ENCODE data around the gene VSTM2L.

The VSTM2L gene

DNA sequence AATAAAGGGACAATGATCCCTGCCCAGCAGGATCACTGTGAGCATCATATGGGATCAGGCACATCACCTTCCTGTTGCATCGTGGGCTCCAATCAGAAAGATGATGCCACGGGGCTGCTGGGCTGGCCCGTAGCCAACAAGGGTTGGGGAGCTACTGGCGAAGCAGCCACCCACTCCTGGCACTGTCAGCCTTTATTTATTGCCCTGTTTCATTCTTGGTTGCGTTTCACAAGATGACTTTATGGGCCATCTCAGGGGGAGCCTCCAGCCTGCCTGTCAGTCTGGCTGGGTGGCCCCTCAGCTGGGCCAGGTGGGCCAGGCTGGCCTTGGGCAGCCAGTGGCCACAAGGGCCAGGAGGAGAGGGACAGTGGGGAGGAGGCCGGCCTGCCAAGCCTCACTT, 17.3 kb downstream of the VSTM2L start:
- DNase-seq: no peak

DNA sequence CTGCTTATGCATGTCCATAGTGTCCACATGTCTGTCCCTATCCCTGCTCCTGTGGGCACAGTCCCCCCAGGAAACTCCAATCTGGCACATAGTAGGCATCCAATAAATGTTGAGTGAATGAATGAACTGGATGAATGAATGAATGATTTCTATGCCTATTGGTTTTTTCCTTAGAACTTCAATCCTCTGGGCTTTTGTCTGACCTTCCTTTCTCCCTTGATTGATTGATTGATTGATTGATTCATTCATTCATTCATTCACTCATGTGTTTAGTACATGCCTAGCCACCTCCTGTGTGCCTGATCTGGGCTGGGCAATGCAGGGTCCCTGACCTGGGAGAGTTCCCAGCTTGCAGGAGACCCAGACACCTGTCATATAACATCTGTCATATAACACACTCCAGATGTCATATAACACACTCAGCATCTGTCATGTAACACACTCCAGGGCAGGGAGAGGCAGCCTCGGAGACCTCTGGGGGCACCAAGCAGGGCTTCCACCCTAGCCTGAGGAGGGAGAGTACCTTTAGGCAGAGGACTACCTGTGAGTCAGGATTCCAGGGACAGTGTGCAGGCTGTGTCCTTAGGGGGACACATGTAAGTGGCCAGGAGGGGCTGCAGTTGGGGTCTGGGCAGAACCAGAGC, 17.9 kb downstream of the VSTM2L start:
- DNase-seq: no peak

DNA sequence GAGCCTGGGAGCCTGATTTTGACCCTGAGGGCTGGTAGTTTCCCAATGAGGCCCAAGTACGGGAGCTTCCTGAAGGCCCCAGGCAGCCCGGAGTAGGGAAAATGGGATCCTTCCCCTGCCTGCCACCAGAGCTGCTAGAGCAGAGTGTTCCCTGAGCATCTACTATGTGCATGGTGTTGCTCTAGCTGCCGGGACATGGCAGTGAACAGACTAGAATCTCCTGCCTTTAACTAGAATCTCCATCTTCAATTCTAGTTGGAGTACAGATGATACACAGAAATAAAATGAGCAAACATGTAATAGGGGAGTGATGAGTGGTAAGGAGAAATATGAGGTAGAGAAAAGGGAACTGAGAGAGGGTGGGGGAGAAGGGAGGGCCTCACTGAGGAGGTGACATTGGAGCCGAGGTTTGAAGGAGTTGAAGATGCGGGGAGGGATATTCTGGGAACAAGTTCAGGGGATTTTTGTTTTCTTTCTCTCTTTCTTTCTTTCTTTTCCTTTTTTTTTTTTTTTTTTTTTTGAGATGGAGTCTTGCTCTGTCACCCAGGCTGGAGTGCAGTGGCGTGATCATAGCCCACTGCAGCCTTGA, 18.5 kb downstream of the VSTM2L start:
- no peak for DNase-seq

DNA sequence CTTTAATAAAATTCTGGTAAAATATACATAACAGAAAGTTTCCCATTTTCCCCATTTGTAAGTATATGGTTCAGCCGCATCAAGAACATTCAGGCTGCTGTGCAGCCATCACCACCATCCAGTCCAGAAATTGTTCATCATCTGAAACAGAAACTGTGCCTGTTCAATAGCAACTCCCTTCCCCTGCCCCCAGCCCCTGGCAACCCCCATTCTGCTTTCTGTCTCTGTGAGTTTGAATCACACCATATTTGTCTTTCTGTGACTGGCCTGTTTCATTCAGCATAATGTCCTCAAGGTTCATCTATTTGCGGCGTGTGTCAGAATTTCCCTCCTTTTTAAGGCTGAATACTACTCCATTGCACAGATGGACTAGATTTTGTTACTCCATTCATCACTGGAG, 19.1 kb downstream of the VSTM2L start:
- no peak for DNase-seq

DNA sequence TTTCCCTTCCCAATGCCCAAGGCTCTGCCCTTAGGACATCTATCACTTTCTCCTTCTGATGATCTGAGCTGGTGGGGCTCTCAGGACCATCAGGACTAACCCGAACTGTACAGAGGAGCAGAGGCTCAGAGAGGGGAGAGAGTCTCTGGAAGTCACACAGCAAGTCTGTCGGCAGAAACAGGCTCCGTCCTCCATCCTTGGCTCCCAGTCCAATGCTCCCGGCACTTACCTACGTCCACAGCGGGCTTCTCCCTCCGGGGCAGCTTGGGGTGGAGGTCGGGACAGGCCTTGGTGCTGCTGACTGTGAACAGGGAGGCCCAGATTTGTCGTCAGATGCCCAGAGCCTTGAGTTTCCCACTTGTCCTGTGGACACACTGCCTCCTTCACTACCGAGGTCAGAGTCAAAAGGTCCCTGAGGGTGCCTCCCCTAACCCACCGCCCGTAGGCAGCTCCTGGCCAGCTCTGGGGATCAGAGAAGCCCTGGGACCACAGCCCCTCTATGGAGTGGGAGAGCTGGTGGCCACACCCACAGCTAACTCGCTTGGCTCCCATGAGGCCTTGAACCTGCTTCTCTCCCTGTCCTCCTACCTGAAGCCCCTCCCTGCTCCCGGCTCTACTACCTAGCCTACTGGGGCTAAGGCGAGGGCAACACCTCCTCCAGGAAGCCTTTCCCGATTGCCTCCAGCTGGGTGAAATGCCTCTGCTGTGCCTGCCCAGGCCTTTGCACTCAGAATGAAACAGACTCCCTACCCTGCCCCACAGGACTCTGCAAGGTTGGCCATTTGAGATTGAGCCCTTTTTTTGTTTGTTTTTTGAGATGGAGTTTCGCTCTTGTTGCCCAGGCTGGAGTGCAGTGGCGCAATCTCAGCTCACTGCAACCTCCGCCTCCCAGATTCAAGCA, 22.6 kb downstream of the VSTM2L start:
- no peak for DNase-seq

DNA sequence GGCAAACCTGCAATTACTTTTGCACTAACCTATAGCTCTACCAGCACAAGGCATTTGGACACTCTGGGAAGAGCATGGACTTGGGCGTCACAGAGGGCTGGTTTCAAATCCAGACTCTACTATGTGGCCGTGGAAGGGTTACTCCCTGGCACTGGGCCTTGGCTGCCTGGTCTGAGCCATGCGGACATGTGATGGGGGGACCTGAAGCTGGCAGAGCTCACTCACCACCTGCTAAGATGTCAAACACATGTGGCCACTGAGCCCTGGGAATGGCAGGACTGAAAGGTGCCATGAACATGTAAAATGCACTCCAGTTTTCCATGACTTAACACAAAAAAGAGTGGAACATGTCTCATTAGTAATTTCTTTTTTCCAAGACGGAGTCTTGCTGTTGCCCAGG, 23.7 kb downstream of the VSTM2L start:
- no peak for DNase-seq

DNA sequence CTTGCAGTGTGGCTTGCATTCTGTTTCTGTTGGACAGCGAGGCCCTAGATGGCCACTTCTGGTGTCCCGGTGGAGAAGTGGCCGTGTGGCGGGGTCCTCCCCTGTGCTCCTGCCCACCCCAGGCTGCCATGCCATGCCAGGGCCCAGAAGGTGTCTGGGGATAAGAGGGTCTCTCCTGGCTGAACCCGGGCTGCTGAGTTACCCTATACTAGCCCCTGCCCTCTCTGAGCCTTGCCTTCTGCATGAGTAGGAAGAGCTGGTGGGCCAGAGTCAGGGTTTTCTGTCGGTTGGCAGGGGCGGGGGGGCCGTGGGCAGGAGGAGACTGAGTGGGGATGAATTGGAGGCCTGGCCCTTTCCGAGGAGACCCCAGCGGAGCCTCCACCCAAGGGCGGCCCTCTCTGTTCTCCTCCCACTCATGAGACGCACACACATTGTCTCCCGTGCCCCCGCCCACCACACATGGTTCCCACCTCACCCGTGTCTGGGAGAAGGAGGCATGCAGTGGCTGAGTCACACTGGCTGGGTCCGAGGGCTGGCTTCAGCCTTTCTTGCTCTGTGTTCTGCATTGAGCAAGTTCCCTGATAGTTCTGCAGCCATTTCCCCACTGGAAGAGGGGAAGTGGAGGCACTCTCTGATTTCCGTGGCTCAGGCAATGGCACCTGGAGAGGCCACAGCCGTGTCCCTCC, 24.6 kb downstream of the VSTM2L start:
- no peak for DNase-seq

DNA sequence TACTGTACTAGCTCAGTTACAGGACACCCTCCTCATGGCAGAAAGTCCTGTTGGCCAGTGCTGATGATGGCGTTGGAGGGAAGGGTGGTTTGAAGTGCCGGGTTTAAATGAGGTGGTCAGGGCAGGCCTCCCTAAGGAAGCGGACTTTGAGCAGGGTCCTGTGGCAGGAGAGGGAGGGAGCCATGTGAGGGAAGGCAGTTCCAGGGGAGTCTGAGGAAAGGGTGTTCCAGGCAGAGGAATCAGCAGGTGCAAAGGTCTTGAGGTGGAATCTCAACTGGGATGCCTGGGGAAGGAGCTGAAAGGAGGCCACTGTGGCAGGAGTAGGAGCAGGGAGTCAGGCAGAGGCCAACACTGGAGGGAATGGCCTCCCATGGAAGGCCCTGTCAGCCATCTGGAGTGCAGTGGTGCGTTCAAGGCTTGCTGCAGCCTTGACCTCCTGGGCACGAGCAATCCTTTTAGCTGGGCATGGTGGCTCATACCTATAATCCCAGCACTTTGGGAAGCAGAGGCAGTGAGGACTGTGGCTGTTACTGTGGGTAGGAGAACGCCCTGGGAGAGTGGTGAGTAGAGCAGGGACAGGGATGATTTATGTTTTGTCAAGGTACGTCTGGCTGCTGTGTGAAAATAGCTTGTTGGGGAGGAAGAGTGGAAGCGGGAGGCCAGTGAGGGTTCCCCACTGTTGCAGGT, 26.2 kb downstream of the VSTM2L start:
- DNase-seq: no peak

DNA sequence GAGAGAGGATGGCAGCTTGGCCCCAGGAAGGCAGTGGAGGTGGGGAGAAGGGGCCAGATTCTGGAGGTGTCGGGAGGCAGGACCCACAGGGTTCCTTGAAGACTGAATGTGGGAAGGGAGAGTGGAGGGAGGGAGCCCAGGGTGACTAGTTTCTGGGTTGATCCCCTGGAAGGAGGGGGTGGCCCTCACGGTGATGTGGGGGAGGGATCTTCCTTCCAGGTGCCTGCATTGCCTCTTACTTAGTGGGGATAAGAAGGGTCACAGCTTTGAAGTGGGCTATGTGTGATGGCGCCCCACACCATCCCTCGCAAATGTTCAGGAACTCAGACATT, 26.7 kb downstream of the VSTM2L start:
- DNase-seq: no peak

DNA sequence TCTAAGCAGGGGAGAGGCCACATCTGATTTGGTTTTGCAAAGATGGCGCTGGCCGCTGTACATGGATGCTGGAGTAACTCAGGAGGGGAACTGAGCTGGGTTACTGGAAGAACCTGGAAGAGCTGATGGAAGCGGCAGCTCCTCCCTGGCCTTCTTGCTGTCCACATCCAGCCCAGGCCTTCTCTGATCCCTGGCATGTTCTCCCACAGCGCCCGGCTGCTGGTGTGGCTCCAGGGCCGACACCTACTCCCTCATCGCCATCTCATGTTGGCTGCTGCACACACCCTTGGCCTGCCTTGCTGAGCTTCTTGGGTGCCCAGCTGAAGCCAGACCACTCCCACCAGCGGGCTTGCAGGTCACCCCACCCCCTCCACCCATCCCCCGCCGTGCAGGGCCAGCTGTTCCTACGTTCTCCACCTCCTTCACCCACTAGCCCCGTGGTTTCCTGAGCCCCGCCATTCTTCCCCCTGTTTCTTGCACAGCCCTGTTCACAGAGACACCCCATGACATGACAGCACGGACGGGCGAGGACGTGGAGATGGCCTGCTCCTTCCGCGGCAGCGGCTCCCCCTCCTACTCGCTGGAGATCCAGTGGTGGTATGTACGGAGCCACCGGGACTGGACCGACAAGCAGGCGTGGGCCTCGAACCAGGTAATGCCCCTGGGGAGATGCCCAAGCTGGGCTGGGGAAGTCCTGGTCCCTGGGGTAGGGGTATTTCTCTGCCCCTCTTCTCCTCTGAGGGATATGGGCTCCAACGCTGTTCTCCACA, 28.4 kb downstream of the VSTM2L start:
- DNase-seq: no peak

DNA sequence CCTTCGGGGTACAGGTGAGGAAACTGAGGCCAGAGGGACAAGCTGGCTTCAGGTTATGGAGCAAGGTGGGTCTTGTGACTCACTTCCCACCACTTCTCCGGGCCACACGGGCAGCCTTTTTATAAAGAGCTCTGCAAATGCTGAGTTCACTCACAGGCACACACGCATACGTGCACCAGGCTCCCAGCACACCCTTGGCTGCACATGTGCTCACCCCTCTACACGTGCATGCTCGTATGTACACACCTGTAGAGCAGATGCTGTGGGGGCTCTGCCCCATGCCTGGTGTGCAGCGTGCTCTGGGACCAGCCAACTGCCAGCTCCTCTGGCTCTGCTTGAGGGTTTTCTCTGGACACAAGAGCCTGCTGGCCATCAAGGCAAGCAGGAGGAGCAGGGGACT, 29.1 kb downstream of the VSTM2L start:
- DNase-seq: no peak

DNA sequence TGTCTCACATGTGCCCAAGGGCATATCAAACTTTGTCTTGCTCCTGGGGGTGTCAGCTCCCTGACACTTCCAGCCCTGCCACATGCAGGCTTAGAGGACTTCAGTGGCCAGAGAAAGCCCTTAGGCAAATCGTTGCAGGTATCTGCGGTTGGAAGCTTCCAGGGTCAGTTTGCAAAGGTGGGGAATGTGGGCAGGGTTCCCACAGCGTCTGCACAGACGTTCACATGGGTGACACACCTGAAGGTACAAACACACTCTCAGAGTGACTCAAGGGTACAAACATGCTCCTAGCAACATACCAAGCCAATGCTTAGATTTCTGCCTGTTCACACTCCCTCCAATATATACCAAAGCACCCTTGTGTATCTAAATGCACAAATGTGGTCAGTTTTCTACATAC, 30.0 kb downstream of the VSTM2L start:
- no peak for DNase-seq

DNA sequence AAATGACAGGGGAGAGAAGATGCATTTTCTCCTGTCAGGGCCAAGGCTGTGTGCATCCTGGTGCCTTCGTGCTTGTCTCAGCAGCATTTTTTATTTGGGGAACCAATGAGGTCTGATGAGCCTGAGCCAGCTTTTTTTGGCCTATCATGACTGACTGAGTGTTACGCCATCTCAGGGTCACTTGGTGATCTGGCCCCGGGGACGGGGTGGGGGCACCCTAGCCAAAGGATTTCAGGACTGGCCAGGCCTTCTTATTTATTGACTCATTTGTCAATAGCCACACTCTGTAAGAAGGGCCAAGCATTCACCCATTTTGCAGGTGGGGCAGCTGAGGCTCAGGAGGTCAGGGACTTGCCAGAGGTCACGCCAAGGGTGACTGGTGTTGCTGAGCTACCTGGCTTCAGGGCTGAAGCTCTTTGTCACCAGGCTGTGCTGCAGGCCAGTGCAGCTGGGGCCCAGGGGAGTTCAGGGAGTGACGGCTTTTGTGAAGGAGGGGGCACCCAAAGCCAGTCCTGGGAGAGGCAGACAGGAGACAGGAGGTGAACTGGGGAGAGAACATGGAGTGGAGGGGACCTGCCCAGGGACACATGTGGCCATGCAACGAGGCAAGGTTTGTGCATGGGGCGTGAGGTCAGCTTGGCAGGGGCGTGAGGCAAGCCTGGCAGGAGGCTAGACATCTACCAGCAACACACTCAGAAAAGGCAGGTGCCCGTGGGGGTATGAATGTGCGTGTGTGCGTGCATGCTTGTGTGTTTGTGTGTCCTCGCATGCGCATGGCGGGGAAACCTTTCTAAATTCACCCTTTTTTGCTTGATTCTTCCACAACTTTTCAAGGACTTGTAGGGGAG, 31.1 kb downstream of the VSTM2L start:
- no peak for DNase-seq

DNA sequence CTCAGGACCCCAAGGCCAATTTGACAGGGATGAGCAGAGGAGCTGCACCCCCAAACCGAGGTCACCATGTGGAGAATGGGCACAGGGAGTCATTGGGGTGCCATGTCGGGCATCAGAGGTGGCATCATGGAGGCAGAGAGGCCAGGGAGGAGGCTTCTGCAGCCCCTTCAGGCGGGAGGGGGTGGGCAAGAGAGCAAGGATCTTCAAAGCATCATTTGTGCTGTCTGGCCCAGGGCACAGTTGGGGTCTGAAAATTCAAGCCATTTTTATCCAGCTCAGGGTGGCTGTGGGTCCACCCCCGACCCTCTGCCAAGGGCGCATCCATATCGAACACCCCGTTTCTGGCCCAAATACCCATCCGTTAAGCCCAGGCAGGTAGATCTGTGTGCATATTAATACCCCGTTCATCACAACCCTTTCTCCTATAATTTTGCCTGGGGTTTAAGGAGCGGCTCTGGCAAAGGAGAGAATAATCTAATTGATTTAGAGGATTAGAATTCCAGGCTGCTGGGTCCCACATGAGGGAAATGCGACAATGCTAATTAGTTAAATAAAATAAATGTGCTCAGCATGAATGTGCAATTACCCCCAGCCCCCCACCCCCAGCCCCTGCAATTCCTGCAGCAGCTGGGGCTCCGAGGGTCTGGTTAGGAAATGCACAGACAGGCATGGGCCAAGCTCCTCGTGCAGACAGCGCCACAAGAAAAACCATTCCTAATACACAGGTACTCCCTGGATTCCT, 31.9 kb downstream of the VSTM2L start:
- no peak for DNase-seq

DNA sequence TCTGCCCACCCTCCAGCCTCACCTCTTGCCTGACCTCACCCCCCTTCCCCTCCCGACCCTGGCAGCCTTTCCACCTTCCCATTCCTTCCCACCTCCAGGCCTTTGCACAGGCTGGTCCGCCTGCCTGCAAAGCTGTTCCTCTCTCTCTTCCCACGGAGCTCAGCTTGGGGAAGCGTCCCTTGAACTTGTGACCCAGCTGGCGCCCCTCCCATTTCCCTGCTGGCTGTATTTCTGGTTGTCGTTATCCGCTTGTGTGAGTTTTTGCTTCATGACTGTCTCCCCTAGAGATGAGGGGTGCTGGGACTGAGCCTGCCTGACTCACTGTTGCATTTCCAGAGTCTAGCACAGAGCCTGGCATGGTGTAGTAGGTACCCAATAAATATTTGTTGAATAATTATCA, 32.5 kb downstream of the VSTM2L start:
- DNase-seq: no peak

DNA sequence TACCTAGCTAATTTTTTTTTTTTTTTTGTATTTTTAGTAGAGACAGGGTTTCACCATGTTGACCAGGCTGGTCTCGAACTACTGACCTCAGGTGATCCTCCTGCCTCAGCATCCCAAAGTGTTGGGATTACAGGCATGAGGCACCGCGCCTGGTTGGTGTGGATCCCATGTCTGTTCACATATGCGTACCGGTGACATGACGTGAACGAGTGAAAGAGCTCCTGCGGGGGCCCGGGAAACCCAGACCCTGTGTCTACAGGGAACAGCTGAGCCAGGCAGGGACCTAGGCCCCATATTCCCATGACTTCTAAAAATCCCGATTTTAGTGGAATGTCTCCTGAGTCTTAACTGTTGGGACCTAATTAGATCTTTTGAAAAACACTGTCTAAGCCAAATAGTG, 33.1 kb downstream of the VSTM2L start:
- DNase-seq: no peak

DNA sequence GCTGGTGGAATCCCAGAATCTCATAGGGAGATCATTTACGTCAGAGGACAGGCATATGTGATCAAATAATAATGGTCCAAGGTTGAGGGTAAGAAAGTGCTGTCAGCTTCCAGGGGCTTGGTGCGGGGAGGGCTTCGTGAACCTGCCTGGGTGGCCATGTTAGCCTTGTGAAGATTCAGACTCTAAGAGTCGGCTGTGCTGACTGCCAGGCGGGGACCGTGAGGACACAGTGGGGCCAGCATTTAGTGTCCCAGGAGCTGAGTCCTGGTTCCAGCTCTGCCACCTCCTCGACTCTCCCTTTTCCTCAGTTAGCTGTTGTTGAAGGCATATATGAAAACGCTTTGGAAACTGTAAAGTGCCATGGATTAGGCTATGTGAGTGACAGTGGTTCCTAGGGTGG, 33.5 kb downstream of the VSTM2L start:
- DNase-seq: no peak

DNA sequence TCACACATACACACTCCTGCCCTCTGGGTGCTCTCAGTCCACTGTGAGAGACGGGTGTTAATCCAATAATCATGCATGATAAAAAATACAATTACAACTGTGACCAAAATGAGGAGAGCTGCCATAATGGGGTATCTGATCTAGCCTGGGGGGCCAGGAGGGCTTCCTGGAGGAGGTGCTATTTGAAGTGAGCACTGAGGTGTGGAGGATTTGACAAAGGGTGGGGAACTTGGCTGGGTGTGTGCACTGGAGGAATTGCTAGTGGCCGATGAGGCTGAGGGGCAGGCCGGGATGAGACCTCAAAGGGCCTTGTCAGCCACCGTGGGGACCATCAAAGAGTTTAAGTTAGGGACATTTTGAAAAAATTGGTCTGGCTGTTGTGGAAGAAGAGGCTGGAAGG, 34.8 kb downstream of the VSTM2L start:
- DNase-seq: no peak

DNA sequence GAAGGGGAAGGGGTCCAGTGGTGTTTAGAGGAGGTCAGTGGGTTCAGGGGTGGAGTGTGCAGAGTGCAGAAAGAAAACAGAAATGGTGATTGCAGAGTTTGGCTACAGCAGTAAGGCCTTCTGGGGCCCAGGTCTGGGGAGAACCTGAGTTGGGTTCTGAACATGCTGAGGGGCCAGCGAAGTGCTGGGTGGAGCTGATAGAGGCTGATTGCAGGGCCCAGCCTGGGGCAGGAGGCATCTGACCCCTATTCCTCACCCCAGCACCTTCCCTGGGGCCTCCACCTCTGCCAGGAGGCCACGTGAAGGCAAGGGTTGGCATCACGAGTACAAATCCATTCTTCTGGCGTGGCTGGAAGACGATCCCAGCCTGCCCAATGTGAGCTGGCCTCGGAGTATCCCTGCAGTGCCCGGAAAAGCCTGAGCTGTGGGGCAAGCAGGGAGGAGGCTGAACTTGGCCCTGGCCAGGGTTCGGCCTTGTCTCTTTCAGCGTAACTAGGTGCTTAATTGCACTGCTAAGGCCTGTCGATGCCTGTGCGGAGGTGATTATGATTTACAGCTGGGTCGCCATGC, 35.3 kb downstream of the VSTM2L start:
- no peak for DNase-seq

DNA sequence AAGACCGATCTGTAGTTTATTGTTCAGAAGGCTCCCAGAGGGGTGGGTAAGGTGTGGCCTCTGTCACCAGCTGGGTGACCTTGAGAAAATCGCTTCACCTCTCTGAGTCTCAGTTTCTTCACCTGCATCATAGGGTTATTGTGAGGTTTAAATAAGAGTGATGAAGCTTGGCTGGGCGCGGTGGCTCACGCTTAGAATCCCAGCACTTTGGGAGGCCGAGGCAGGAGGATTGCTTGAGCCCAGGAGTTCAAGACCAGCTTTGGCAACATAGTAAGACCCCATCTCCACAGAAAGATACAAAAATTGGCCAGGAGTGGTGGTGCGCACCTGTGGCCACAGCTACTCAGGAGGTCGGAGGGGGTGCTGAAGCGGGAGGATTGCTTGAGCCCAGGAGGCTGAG, 36.0 kb downstream of the VSTM2L start:
- DNase-seq: no peak

Data from CD4-positive, alpha-beta T cell treated with Interleukin-4 for 1 hour (primary cell).